HepG2 (cell line): ENCODE measurements around the gene GBP7.

Experiments
- CTCF ChIP-seq: sonication (generic); formaldehyde crosslinking; IDR thresholded peaks from 2 replicates; pipeline ENCODE4 v1.5.0; 2020; ENCODE audit warnings: mild to moderate bottlenecking, missing genetic modification reagents, moderate library complexity
- EP300 ChIP-seq, 3 experiments: sonication (generic) in 1 of 3; formaldehyde crosslinking in 1 of 3; IDR thresholded peaks; 2 replicates each; pipeline versions ENCODE4 v1.5.1 to v1.6.1; 2011 to 2020; ENCODE audit warnings: low read depth in 2 of 3, low read length in 2 of 3, borderline replicate concordance in 1 of 3, improper control_type of control experiment in 1 of 3, mild to moderate bottlenecking in 1 of 3, missing genetic modification reagents in 1 of 3, moderate library complexity in 1 of 3
- NFE2L1 ChIP-seq: sonication (generic); formaldehyde crosslinking; IDR thresholded peaks from 2 replicates; pipeline ENCODE4 v1.4.0; 2020; ENCODE audit warnings: missing genetic modification reagents, mild to moderate bottlenecking, borderline replicate concordance
- POLR2A ChIP-seq, 2 experiments: IDR thresholded peaks; 2 replicates each; pipeline ENCODE4 v1.6.1; 2011; ENCODE audit warnings: low read depth in 2 of 2, low read length in 2 of 2, mild to moderate bottlenecking in 1 of 2, moderate library complexity in 1 of 2; ENCODE audit not compliant: insufficient read depth in 1 of 2
- TAF1 ChIP-seq: sonication (generic); formaldehyde crosslinking; IDR thresholded peaks from 2 replicates; pipeline ENCODE4 v1.4.0; 2020; ENCODE audit warnings: missing genetic modification reagents
- ZBTB33 ChIP-seq: sonication (generic); formaldehyde crosslinking; IDR thresholded peaks from 2 replicates; pipeline ENCODE4 v1.4.0; 2020; ENCODE audit warnings: missing genetic modification reagents

DNA sequence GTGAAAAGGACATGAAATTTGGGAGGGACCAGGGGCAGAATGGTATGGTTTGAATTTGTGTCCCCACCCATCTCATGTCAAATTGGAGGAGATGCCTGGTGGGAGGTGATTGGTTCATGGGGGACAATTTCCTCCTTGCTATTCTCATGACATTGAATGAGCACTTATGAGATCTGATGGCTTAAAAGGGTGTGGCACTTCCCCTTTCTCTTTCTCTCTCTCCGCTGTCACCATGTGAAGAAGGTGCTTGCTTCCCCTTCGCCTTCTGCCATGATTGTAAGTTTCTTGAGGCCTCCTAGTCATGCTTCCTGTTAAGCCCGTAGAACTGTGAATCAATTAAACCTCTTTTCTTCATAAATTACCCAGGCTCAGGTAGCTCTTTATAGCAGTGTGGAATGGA is 30.6 kb upstream of the GBP7 start:
- TF ChIP-seq TAF1 (CRISPR knock-in tag) (no peak), NFE2L1 (CRISPR knock-in tag) (no peak), CTCF (no peak), EP300 (IDR thresholded peaks at IDR 0.05; ENCODE audit: low read depth in 2 of 2, low read length in 2 of 2) (no peak), EP300 (CRISPR knock-in tag; IDR thresholded peaks at IDR 0.05; ENCODE audit: borderline replicate concordance) (no peak), POLR2A (IDR thresholded peaks at IDR 0.05; ENCODE audit: insufficient read depth in 1 of 2, low read depth in 2 of 2, low read length in 2 of 2) (no peak), ZBTB33 (CRISPR knock-in tag) (no peak)
